Neural cell (in vitro differentiated cells): ENCODE measurements around the gene TTC39A.

Experiments used
- EP300 ChIP-seq: fragments of 450-650 bp; conservative IDR thresholded peaks from 2 replicates; pipeline ENCODE4 v1.6.1; 2014; ENCODE audit warnings: antibody characterized with exemption, mild to moderate bottlenecking, moderate library complexity; ENCODE audit not compliant: poor library complexity, severe bottlenecking
- POLR2AphosphoS5 ChIP-seq: IDR thresholded peaks from 2 replicates; pipeline ENCODE4 v1.6.1; 2012
- TF ChIP-seq, protein P1 (sequence below): fragments of 450-650 bp; IDR thresholded peaks from 2 replicates; pipeline ENCODE4 v1.5.1; 2014; ENCODE audit warnings: antibody characterized with exemption, mild to moderate bottlenecking, moderate library complexity; ENCODE audit not compliant: poor library complexity, severe bottlenecking
- TF ChIP-seq, protein P2 (sequence below): IDR thresholded peaks from 2 replicates; pipeline ENCODE4 v1.6.1; 2012; ENCODE audit warnings: borderline replicate concordance

DNA sequence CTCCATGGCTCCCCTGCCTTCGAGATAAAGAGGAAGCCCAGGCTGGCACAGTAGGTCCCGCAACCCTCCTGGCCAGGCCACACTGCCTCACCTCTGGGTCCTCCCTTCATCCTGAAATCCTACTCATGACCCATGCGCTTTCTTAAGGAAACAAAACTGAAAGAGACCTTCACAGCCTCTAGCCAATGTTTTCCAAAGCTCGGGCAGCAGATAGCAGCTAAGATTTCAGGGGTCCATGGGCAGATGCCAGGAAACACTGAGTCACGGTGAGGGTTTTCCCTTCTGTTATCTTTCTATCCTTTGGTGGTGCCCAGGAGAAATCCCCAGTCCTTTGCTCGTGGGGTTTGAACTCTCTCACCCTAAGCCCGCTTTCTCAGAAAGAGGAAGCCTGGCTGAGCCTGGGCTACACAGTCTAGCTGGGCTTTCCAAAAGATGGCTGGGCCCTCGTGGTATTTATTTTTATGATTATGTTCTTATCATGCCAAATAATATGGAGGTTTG lies 26.6 kb downstream of the TTC39A start:
- TF ChIP-seq, protein P1, sequence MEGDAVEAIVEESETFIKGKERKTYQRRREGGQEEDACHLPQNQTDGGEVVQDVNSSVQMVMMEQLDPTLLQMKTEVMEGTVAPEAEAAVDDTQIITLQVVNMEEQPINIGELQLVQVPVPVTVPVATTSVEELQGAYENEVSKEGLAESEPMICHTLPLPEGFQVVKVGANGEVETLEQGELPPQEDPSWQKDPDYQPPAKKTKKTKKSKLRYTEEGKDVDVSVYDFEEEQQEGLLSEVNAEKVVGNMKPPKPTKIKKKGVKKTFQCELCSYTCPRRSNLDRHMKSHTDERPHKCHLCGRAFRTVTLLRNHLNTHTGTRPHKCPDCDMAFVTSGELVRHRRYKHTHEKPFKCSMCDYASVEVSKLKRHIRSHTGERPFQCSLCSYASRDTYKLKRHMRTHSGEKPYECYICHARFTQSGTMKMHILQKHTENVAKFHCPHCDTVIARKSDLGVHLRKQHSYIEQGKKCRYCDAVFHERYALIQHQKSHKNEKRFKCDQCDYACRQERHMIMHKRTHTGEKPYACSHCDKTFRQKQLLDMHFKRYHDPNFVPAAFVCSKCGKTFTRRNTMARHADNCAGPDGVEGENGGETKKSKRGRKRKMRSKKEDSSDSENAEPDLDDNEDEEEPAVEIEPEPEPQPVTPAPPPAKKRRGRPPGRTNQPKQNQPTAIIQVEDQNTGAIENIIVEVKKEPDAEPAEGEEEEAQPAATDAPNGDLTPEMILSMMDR: no peak
- no peak for TF ChIP-seq EP300
- TF ChIP-seq, protein P2, sequence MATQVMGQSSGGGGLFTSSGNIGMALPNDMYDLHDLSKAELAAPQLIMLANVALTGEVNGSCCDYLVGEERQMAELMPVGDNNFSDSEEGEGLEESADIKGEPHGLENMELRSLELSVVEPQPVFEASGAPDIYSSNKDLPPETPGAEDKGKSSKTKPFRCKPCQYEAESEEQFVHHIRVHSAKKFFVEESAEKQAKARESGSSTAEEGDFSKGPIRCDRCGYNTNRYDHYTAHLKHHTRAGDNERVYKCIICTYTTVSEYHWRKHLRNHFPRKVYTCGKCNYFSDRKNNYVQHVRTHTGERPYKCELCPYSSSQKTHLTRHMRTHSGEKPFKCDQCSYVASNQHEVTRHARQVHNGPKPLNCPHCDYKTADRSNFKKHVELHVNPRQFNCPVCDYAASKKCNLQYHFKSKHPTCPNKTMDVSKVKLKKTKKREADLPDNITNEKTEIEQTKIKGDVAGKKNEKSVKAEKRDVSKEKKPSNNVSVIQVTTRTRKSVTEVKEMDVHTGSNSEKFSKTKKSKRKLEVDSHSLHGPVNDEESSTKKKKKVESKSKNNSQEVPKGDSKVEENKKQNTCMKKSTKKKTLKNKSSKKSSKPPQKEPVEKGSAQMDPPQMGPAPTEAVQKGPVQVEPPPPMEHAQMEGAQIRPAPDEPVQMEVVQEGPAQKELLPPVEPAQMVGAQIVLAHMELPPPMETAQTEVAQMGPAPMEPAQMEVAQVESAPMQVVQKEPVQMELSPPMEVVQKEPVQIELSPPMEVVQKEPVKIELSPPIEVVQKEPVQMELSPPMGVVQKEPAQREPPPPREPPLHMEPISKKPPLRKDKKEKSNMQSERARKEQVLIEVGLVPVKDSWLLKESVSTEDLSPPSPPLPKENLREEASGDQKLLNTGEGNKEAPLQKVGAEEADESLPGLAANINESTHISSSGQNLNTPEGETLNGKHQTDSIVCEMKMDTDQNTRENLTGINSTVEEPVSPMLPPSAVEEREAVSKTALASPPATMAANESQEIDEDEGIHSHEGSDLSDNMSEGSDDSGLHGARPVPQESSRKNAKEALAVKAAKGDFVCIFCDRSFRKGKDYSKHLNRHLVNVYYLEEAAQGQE: no peak
- no peak for TF ChIP-seq POLR2AphosphoS5
